H9 (cell line): Measurements from ENCODE around the gene SMAD7. TPM values are rescaled to one million over a fixed set of nuclear protein-coding genes. Genes with fewer than 3 reads are reported as not detected.

ENCODE experiments used
- DNase-seq: peaks from one replicate; pipeline ENCODE4 v3.0.0-alpha.2; 2017
- H2AFZ ChIP-seq: one replicate; pipeline ENCODE4 v1.6.1; 2013; ENCODE audit warnings: mild to moderate bottlenecking, low read length, control low read depth, moderate library complexity
- H2AK5ac ChIP-seq: 2 replicates; pipeline ENCODE4 v1.6.1; 2013; ENCODE audit warnings: low read length, control low read depth, mixed read lengths; ENCODE audit not compliant: insufficient read length
- H2BK120ac ChIP-seq: one replicate; pipeline ENCODE4 v1.6.1; 2013; ENCODE audit warnings: low read depth, mild to moderate bottlenecking, low read length, control low read depth, inconsistent platforms; ENCODE audit not compliant: poor library complexity, severe bottlenecking
- H2BK12ac ChIP-seq: 2 replicates; pipeline ENCODE4 v1.6.1; 2013; ENCODE audit warnings: low read length, control low read depth, mixed read lengths, low read depth; ENCODE audit not compliant: insufficient read length
- H2BK15ac ChIP-seq: 2 replicates; pipeline ENCODE4 v1.6.1; 2013; ENCODE audit warnings: low read depth, low read length, control low read depth
- H2BK20ac ChIP-seq: one replicate; pipeline ENCODE4 v1.6.1; 2013; ENCODE audit warnings: low read depth, mild to moderate bottlenecking, low read length, control low read depth, inconsistent platforms; ENCODE audit not compliant: poor library complexity, severe bottlenecking
- H2BK5ac ChIP-seq: 2 replicates; pipeline ENCODE4 v1.6.1; 2013; ENCODE audit warnings: low read length, control low read depth, mixed read lengths; ENCODE audit not compliant: insufficient read length
- H3K14ac ChIP-seq: 2 replicates; pipeline ENCODE4 v1.6.1; 2013; ENCODE audit warnings: low read length, control low read depth; ENCODE audit not compliant: insufficient read depth
- H3K18ac ChIP-seq: 2 replicates; pipeline ENCODE4 v1.6.1; 2013; ENCODE audit warnings: low read depth, mild to moderate bottlenecking, mixed read lengths, low read length, control low read depth; ENCODE audit not compliant: insufficient read length
- H3K23ac ChIP-seq: 2 replicates; pipeline ENCODE4 v1.6.1; 2013; ENCODE audit warnings: low read length, control low read depth, mixed read lengths, low read depth; ENCODE audit not compliant: insufficient read length
- H3K23me2 ChIP-seq: 2 replicates; pipeline ENCODE4 v1.6.1; 2013; ENCODE audit warnings: low read depth, mild to moderate bottlenecking, mixed read lengths, low read length, control low read depth; ENCODE audit not compliant: insufficient read length, poor library complexity, severe bottlenecking
- H3K27ac ChIP-seq: 2 replicates; pipeline ENCODE4 v1.5.1; 2013; ENCODE audit warnings: low read length, control low read depth, mixed read lengths, low read depth; ENCODE audit not compliant: insufficient read length
- H3K27me3 ChIP-seq: 2 replicates; pipeline ENCODE4 v1.6.1; 2013; ENCODE audit warnings: low read length, control low read depth, inconsistent platforms; ENCODE audit not compliant: insufficient read depth
- H3K4ac ChIP-seq: 2 replicates; pipeline ENCODE4 v1.6.1; 2013; ENCODE audit warnings: low read depth, mild to moderate bottlenecking, control low read depth, inconsistent platforms, low read length, moderate library complexity
- H3K4me1 ChIP-seq: 2 replicates; pipeline ENCODE4 v1.6.1; 2013; ENCODE audit warnings: low read length, control low read depth, inconsistent platforms; ENCODE audit not compliant: insufficient read depth
- H3K4me2 ChIP-seq: 2 replicates; pipeline ENCODE4 v1.6.1; 2013; ENCODE audit warnings: low read length, control low read depth, mixed read lengths; ENCODE audit not compliant: insufficient read length, insufficient read depth
- H3K56ac ChIP-seq: 2 replicates; pipeline ENCODE4 v1.6.1; 2013; ENCODE audit warnings: low read depth, mild to moderate bottlenecking, mixed read lengths, low read length, control low read depth; ENCODE audit not compliant: insufficient read length
- H3K79me1 ChIP-seq: 2 replicates; pipeline ENCODE4 v1.6.1; 2013; ENCODE audit warnings: low read depth, mild to moderate bottlenecking, moderate library complexity, low read length, control low read depth, inconsistent platforms; ENCODE audit not compliant: insufficient read depth, poor library complexity, severe bottlenecking
- H3K79me2 ChIP-seq: 2 replicates; pipeline ENCODE4 v1.6.1; 2013; ENCODE audit warnings: low read length, control low read depth, inconsistent platforms; ENCODE audit not compliant: insufficient read depth
- H3K9ac ChIP-seq: 2 replicates; pipeline ENCODE4 v1.6.1; 2013; ENCODE audit warnings: low read length, control low read depth, mixed read lengths; ENCODE audit not compliant: insufficient read length; ENCODE audit errors: extremely low read depth
- H3K9me3 ChIP-seq: one replicate; pipeline ENCODE4 v1.6.1; 2013; ENCODE audit warnings: low read depth, low read length, inconsistent platforms; ENCODE audit not compliant: control insufficient read depth
- H3T11ph ChIP-seq: one replicate; pipeline ENCODE4 v1.6.1; 2013; ENCODE audit warnings: mild to moderate bottlenecking, low read length, control low read depth, inconsistent platforms
- H4K20me1 ChIP-seq: one replicate; pipeline ENCODE4 v1.6.1; 2013; ENCODE audit not compliant: control insufficient read depth, insufficient read length, insufficient read depth
- H4K5ac ChIP-seq: 2 replicates; pipeline ENCODE4 v1.6.1; 2013; ENCODE audit warnings: low read depth, mild to moderate bottlenecking, mixed read lengths, low read length, control low read depth; ENCODE audit not compliant: insufficient read length
- H4K8ac ChIP-seq: replicated peaks from 2 replicates; pipeline ENCODE4 v1.6.1; 2013; ENCODE audit warnings: low read length, control low read depth, mixed read lengths, low read depth; ENCODE audit not compliant: insufficient read length
- H4K91ac ChIP-seq: 2 replicates; pipeline ENCODE4 v1.6.1; 2013; ENCODE audit warnings: low read depth, mild to moderate bottlenecking, moderate library complexity, mixed read lengths, low read length, control low read depth; ENCODE audit not compliant: insufficient read length
- H3K27ac Mint-ChIP-seq, 3 experiments: 2 replicates in 2 of 3; 3 replicates in 1 of 3; pipeline ENCODE4 v1.8.0; 2020 to 2021; ENCODE audit warnings: mixed read lengths in 3 of 3, mild to moderate bottlenecking in 1 of 3, moderate library complexity in 1 of 3
- H3K27me3 Mint-ChIP-seq: 2 replicates; pipeline ENCODE4 v1.8.0; 2021; ENCODE audit warnings: low read depth, mild to moderate bottlenecking, moderate library complexity, mixed read lengths
- H3K36me3 Mint-ChIP-seq, 3 experiments: 2 replicates in 2 of 3; 3 replicates in 1 of 3; pipeline ENCODE4 v1.8.0; 2020 to 2021; ENCODE audit warnings: low read depth in 3 of 3, mixed read lengths in 3 of 3; ENCODE audit not compliant: insufficient read depth in 1 of 3
- H3K4me1 Mint-ChIP-seq, 2 experiments: 2 replicates each; pipeline ENCODE4 v1.8.0; 2020; ENCODE audit warnings: mixed read lengths in 2 of 2
- H3K4me3 Mint-ChIP-seq, 2 experiments: 2 replicates in 1 of 2; 3 replicates in 1 of 2; pipeline ENCODE4 v1.8.0; 2020 to 2021; ENCODE audit warnings: mild to moderate bottlenecking in 2 of 2, mixed read lengths in 2 of 2, moderate library complexity in 1 of 2
- H3K9me3 Mint-ChIP-seq, 2 experiments: 2 replicates in 1 of 2; 3 replicates in 1 of 2; pipeline ENCODE4 v1.8.0; 2020; ENCODE audit warnings: mild to moderate bottlenecking in 2 of 2, mixed read lengths in 2 of 2, moderate library complexity in 1 of 2
- WGBS: extraction: QIAGEN DNeasy Blood & Tissue Kit; methylation state at CpG from one replicate; pipeline ENCODE4 v1.1.7; 2013; ENCODE audit warnings: missing lambda C conversion rate, low lambda C conversion rate, mixed read lengths; ENCODE audit not compliant: insufficient read length; ENCODE audit errors: extremely low coverage; 5-methylcytosine and 5-hydroxymethylcytosine counted together
- total RNA-seq: library from RNA; stranded (reverse); gene quantifications from 2 replicates; pipeline ENCODE4 v1.2.1, GENCODE V29; 2021
- TF ChIP-seq, protein P1 (sequence below): fragments of 200-600 bp; sonication (generic); conservative IDR thresholded peaks from 3 replicates; pipeline ENCODE4 v1.8.0; 2021; ENCODE audit warnings: antibody characterized with exemption, mild to moderate bottlenecking

Gene SMAD7
- total RNA-seq, 1 experiment from 2014 or later: 27.7 TPM

DNA sequence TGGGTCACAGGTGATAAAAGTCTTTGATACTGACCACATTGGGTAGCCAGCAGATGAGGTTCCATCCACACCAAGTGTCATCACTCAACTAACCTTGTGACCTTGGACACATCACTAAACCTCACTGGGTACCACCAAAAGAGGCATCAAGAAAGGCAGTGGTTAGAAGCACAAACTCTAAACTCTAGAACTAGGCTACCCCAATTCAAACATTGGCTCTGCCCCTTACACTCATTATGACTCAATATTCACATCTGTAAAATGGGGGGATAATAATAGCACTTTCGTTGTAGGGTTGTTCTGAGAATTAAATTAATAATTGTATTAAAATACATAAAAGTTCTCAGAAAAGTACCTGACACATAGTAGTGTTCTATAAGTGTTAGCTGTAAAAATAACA lies 15.8 kb upstream of the SMAD7 start:
- no peak overlapping the region for H2BK20ac ChIP-seq
- no peak for DNase-seq
- no peak overlapping the region for H3K9ac ChIP-seq
- no peak overlapping the region for H4K5ac ChIP-seq
- no peak overlapping the region for H3K4me2 ChIP-seq
- no peaks in the 10 kb centered on the region for H3K27me3 ChIP-seq
- peaks cover 2 to 6% of the 10 kb centered on the region in 2 experiments; a peak in 3 of 5 replicates for H3K9me3 Mint-ChIP-seq
- no peak overlapping the region for H2BK5ac ChIP-seq
- H3K9me3 ChIP-seq: no peaks in the 10 kb centered on the region
- no peaks in the 10 kb centered on the region for H4K20me1 ChIP-seq
- H3K27ac Mint-ChIP-seq: no peak overlapping the region
- H3K4me1 Mint-ChIP-seq: peaks cover 50 to 51% of the 10 kb centered on the region in 2 experiments
- no CpG with 5 or more reads among the region's 1 CpG for WGBS
- H3K27me3 Mint-ChIP-seq: peaks cover 7% of the 10 kb centered on the region
- H4K8ac ChIP-seq: no peak overlapping the region
- H3K23me2 ChIP-seq: no peaks in the 10 kb centered on the region
- H4K91ac ChIP-seq: no peak overlapping the region
- no peak overlapping the region for H3K27ac ChIP-seq
- no peak overlapping the region for H3K23ac ChIP-seq
- H3K18ac ChIP-seq: no peak overlapping the region
- no peaks in the 10 kb centered on the region for H3K79me1 ChIP-seq
- H3K56ac ChIP-seq: no peak overlapping the region
- H2BK120ac ChIP-seq: no peak overlapping the region
- TF ChIP-seq, protein P1, sequence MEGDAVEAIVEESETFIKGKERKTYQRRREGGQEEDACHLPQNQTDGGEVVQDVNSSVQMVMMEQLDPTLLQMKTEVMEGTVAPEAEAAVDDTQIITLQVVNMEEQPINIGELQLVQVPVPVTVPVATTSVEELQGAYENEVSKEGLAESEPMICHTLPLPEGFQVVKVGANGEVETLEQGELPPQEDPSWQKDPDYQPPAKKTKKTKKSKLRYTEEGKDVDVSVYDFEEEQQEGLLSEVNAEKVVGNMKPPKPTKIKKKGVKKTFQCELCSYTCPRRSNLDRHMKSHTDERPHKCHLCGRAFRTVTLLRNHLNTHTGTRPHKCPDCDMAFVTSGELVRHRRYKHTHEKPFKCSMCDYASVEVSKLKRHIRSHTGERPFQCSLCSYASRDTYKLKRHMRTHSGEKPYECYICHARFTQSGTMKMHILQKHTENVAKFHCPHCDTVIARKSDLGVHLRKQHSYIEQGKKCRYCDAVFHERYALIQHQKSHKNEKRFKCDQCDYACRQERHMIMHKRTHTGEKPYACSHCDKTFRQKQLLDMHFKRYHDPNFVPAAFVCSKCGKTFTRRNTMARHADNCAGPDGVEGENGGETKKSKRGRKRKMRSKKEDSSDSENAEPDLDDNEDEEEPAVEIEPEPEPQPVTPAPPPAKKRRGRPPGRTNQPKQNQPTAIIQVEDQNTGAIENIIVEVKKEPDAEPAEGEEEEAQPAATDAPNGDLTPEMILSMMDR: no peak
- no peak overlapping the region for H3K4ac ChIP-seq
- peaks cover 23% of the 10 kb centered on the region for H3K4me1 ChIP-seq
- H3K79me2 ChIP-seq: no peaks in the 10 kb centered on the region; the same call in 1 of the 2 replicates
- H3T11ph ChIP-seq: no peak overlapping the region
- H2AFZ ChIP-seq: no peak overlapping the region
- no peak overlapping the region for H2BK12ac ChIP-seq
- no peak overlapping the region for H2BK15ac ChIP-seq
- H3K14ac ChIP-seq: no peak overlapping the region
- H3K36me3 Mint-ChIP-seq: peaks cover 0 to 2% (median 0%) of the 10 kb centered on the region in 3 experiments; a peak in 2 of 7 replicates
- no peak overlapping the region for H2AK5ac ChIP-seq
- no peak overlapping the region for H3K4me3 Mint-ChIP-seq
